SK-N-SH (cell line): ENCODE data around the gene GABRD. TPM values are rescaled to one million over a fixed set of nuclear protein-coding genes. Genes with fewer than 3 reads are reported as not detected.

Source experiments
- CTCF ChIA-PET: fragments of 300-600, 350-600 bp; formaldehyde crosslinking; extraction: SDS; loops from one replicate; lab custom pipeline; 2021; lab: Yijun Ruan, JAX
- POLR2A ChIA-PET: fragments of 350-600 bp; sonication (Branson Sonifier 250); formaldehyde crosslinking; extraction: SDS; loops from one replicate; lab custom pipeline; 2020; ENCODE audit warnings: antibody characterized with exemption, inconsistent platforms; lab: Yijun Ruan, JAX
- DNase-seq: peaks from one replicate; pipeline ENCODE4 v3.0.0; 2012
- H2AFZ ChIP-seq: fragments of 200-600 bp; sonication (generic); 2 replicates; pipeline ENCODE4 v1.8.1; 2016; ENCODE audit warnings: antibody characterized with exemption, mild to moderate bottlenecking, low read depth
- H3F3A ChIP-seq: fragments of 200-600 bp; sonication (generic); replicated peaks from 2 replicates; pipeline ENCODE3; 2016; ENCODE audit warnings: antibody characterized with exemption, mild to moderate bottlenecking; ENCODE audit not compliant: insufficient read depth
- H3K27ac ChIP-seq, 2 experiments: fragments of 200-500 bp in 1 of 2; fragments of 200-600 bp in 1 of 2; sonication (Bioruptor generic) in 1 of 2; sonication (generic), shearing (Covaris generic) in 1 of 2; 2 replicates each; pipeline versions ENCODE4 v1.5.1 to v1.6.1; 2014 to 2016; ENCODE audit warnings: low read depth in 2 of 2, inconsistent platforms in 1 of 2, low read length in 1 of 2, mild to moderate bottlenecking in 1 of 2, mixed read lengths in 1 of 2
- H3K27me3 ChIP-seq: fragments of 200-600 bp; sonication (generic), shearing (Covaris generic); 2 replicates; pipeline ENCODE4 v1.6.1; 2016; ENCODE audit warnings: mixed run types; ENCODE audit not compliant: insufficient read depth
- H3K36me3 ChIP-seq, 2 experiments: fragments of 200-500 bp in 1 of 2; fragments of 200-600 bp in 1 of 2; sonication (Bioruptor generic) in 1 of 2; sonication (generic) in 1 of 2; replicated peaks in 1 of 2; 2 replicates each; pipeline versions ENCODE3 to v1.5.1; 2014 to 2016; ENCODE audit warnings: low read length in 1 of 2, mild to moderate bottlenecking in 1 of 2; ENCODE audit not compliant: insufficient read depth in 2 of 2, control insufficient read depth in 1 of 2
- H3K4me1 ChIP-seq, 2 experiments: fragments of 200-500 bp in 1 of 2; fragments of 200-600 bp in 1 of 2; sonication (Bioruptor generic) in 1 of 2; sonication (generic), shearing (Covaris generic) in 1 of 2; 2 replicates each; pipeline versions ENCODE4 v1.5.1 to v1.6.1; 2014 to 2016; ENCODE audit warnings: low read depth in 1 of 2, low read length in 1 of 2, mixed run types in 1 of 2; ENCODE audit not compliant: insufficient read depth in 2 of 2, control insufficient read depth in 1 of 2
- H3K4me2 ChIP-seq: fragments of 200-600 bp; sonication (generic), shearing (Covaris generic); 2 replicates; pipeline ENCODE4 v1.6.1; 2017; ENCODE audit warnings: mixed run types
- H3K4me3 ChIP-seq, 2 experiments: fragments of 200-500 bp in 1 of 2; fragments of 200-600 bp in 1 of 2; sonication (Bioruptor generic) in 1 of 2; sonication (generic), shearing (Covaris generic) in 1 of 2; 2 replicates each; pipeline versions ENCODE4 v1.5.1 to v1.8.1; 2014 to 2016; ENCODE audit warnings: low read depth in 2 of 2, inconsistent platforms in 1 of 2, low read length in 1 of 2, mild to moderate bottlenecking in 1 of 2, mixed read lengths in 1 of 2, moderate library complexity in 1 of 2
- H3K79me2 ChIP-seq: fragments of 200-600 bp; sonication (generic); 2 replicates; pipeline ENCODE4 v1.8.1; 2017; ENCODE audit warnings: mild to moderate bottlenecking; ENCODE audit not compliant: insufficient read depth
- H3K9ac ChIP-seq: fragments of 200-600 bp; sonication (generic); 2 replicates; pipeline ENCODE4 v1.6.1; 2017; ENCODE audit warnings: mixed run types
- H3K9me2 ChIP-seq: fragments of 200-600 bp; sonication (generic); 2 replicates; pipeline ENCODE4 v1.6.1; 2017; ENCODE audit warnings: mixed run types
- H3K9me3 ChIP-seq: fragments of 200-600 bp; sonication (generic); 2 replicates; pipeline ENCODE4 v1.6.1; 2017; ENCODE audit warnings: mixed run types, mild to moderate bottlenecking, moderate library complexity
- H4K20me1 ChIP-seq: fragments of 200-600 bp; sonication (generic); 2 replicates; pipeline ENCODE4 v1.6.1; 2017; ENCODE audit warnings: mild to moderate bottlenecking, mixed run types; ENCODE audit not compliant: insufficient read depth
- CTCF ChIP-seq: fragments of 200-600 bp; sonication (generic); IDR thresholded peaks from 2 replicates; pipeline ENCODE4 v1.6.1; 2017; ENCODE audit warnings: antibody characterized with exemption, mild to moderate bottlenecking, moderate library complexity
- FOSL2 ChIP-seq: IDR thresholded peaks from 2 replicates; pipeline ENCODE4 v1.4.0; 2012; ENCODE audit warnings: low read depth, mild to moderate bottlenecking, moderate library complexity, borderline replicate concordance
- MEF2A ChIP-seq: IDR thresholded peaks from 2 replicates; pipeline ENCODE4 v1.4.0; 2012; ENCODE audit warnings: low read depth, borderline replicate concordance
- NFIC ChIP-seq: IDR thresholded peaks from 2 replicates; pipeline ENCODE4 v1.4.0; 2012; ENCODE audit warnings: borderline replicate concordance
- NRF1 ChIP-seq: IDR thresholded peaks from 2 replicates; pipeline ENCODE4 v1.6.1; 2012; ENCODE audit warnings: low read depth, mild to moderate bottlenecking, low read length
- PBX3 ChIP-seq: IDR thresholded peaks from 2 replicates; pipeline ENCODE4; 2012
- SIN3A ChIP-seq: IDR thresholded peaks from 2 replicates; pipeline ENCODE4 v1.6.1; 2012; ENCODE audit warnings: low read depth, mild to moderate bottlenecking, low read length, moderate library complexity, borderline replicate concordance
- TAF1 ChIP-seq: IDR thresholded peaks from 2 replicates; pipeline ENCODE4 v1.6.1; 2012; ENCODE audit warnings: low read depth, mild to moderate bottlenecking, low read length, moderate library complexity, borderline replicate concordance
- USF1 ChIP-seq: IDR thresholded peaks from 2 replicates; pipeline ENCODE4 v1.4.0; 2012; ENCODE audit warnings: low read depth, borderline replicate concordance
- WGBS: methylation state at CpG from one replicate; pipeline ENCODE4 v1.1.6; 2017; ENCODE audit warnings: low lambda C conversion rate; 5-methylcytosine and 5-hydroxymethylcytosine counted together
- polyA plus RNA-seq, 3 experiments: library from polyadenylated mRNA; depleted of rRNA; stranded (reverse); fragments of >200 nt; gene quantifications; 2 replicates each; pipeline ENCODE4 v1.2.3, GENCODE V29; 2012

GABRD gene
- polyA plus RNA-seq, 1 of the 3 experiments (the other 2 are of a cell fraction), result 0.07 TPM

GRCh38 chr1:2056955-2057590 is 37.9 kb downstream of the GABRD start:
- POLR2A ChIA-PET, result no interaction called here
- H3K9me3 ChIP-seq, result no peaks in the 10 kb centered on the region
- no peaks in the 10 kb centered on the region for H3F3A ChIP-seq
- no peaks in the 10 kb centered on the region for H3K9me2 ChIP-seq
- TF ChIP-seq TAF1 (no peak), PBX3 (no peak), NRF1 (no peak)
- TF ChIP-seq, all 33 proteins: peak for 0
- Histone ChIP-seq H2AFZ (no peak overlapping the region), H3K27me3 (no peaks in the 10 kb centered on the region), H3K4me2 (no peak overlapping the region), H3K9ac (no peak overlapping the region), H3K79me2 (no peaks in the 10 kb centered on the region), H3K4me3 (no peak overlapping the region), H3K27ac (no peak overlapping the region), H3K4me1 (no peaks in the 10 kb centered on the region; a peak in 1 of 4 replicates), H4K20me1 (no peaks in the 10 kb centered on the region), H3K36me3 (no peaks in the 10 kb centered on the region)
- CTCF ChIA-PET, result interaction anchor here (2.5 kb wide), 1 partner anchor 97 kb away, joined by 9 read pairs; no protein-coding TSS in a partner anchor
- DNase-seq, result no peak
- 95% methylated on average over 19 of the region's 25 CpGs for WGBS

- H4K20me1 ChIP-seq, result no peaks in the 10 kb centered on the region
- H3K9me2 ChIP-seq, result no peaks in the 10 kb centered on the region
- 97% methylated on average over 27 of the region's 35 CpGs for WGBS
- ChIA-PET POLR2A (no interaction called here), CTCF (interaction anchor here (1.0 to 1.7 kb wide), 3 partner anchors 13 to 15 kb away, joined by 3 to 6 read pairs (median 3); no protein-coding TSS in a partner anchor)
- no peak for DNase-seq
- no peak overlapping the region for H3K27ac ChIP-seq
- H3K4me3 ChIP-seq, result no peak overlapping the region
- H3K4me2 ChIP-seq, result no peak overlapping the region
- H3K9ac ChIP-seq, result no peak overlapping the region
- H3K4me1 ChIP-seq, result no peaks in the 10 kb centered on the region
- no peaks in the 10 kb centered on the region for H3K27me3 ChIP-seq
- TF ChIP-seq CTCF (no peak), MEF2A (no peak), SIN3A (no peak), NFIC (no peak), NRF1 (no peak), USF1 (no peak), PBX3 (no peak), FOSL2 (no peak)
- H3K36me3 ChIP-seq, result no peaks in the 10 kb centered on the region
- no peaks in the 10 kb centered on the region for H3F3A ChIP-seq
- H3K9me3 ChIP-seq, result no peaks in the 10 kb centered on the region
- no peaks in the 10 kb centered on the region for H3K79me2 ChIP-seq
- H2AFZ ChIP-seq, result no peak overlapping the region
These were observed 40.3 kb downstream of the GABRD start for GRCh38 chr1:2059290-2059953.
